ENCODE data around the gene TAL2.
"Not testable (repeated sequence)": the region's sequence is repeated elsewhere in the genome, so short reads cannot be mapped to it uniquely, and the experiment has no call there.

The TAL2 gene

DNA sequence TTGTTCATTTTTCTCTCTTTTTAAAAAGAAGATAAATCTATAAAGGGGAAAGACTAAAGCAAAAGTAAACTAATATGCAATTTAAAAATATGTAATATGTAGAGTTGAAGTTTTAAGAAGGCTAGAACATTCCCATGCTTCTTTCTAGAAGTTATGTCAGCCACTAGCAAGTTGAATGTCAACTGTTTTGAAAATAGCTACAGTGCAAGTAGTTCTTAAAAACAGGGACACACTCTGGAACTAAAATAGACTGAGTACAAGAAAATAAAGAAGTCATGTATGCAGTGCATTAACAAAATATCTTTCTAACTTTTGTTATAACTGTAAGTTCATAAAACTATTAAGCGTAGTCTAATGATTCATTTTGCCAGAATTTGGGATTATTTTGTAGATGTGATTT lies 40.0 kb downstream of the TAL2 start:
- Histone ChIP-seq H3K36me3 (replicated peaks) (no peaks in the 10 kb centered on the region), H3K27me3 (ENCODE audit: low read depth) (no peaks in the 10 kb centered on the region), H3K4me3 (no peak overlapping the region), H3K9me3 (no peaks in the 10 kb centered on the region), H3K4me1 (peaks cover 26% of the 10 kb centered on the region)
- in situ Hi-C loops (cut with MboI; ENCODE audit: low sequenced_read_pairs) = no loop called here
- no peak for DNase-seq (ENCODE audit: low spot score in 2 of 2)

DNA sequence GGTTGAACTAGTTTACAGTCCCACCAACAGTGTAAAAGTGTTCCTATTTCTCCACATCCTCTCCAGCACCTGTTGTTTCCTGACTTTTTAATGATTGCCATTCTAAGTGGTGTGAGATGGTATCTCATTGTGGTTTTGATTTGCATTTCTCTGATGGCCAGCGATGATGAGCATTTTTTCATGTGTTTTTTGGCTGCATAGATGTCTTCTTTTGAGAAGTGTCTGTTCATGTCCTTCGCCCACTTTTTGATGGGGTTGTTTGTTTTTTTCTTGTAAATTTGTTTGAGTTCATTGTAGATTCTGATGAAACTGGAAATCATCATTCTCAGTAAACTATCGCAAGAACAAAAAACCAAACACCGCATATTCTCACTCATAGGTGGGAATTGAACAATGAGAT lies 41.4 kb downstream of the TAL2 start:
- H3K4me1 ChIP-seq = peaks cover 29% of the 10 kb centered on the region
- H3K4me3 ChIP-seq; H3K9me3 ChIP-seq; DNase-seq (ENCODE audit: low spot score in 2 of 2); H3K36me3 ChIP-seq (replicated peaks); H3K27me3 ChIP-seq (ENCODE audit: low read depth); in situ Hi-C loops (cut with MboI; ENCODE audit: low sequenced_read_pairs): not testable (repeated sequence)

DNA sequence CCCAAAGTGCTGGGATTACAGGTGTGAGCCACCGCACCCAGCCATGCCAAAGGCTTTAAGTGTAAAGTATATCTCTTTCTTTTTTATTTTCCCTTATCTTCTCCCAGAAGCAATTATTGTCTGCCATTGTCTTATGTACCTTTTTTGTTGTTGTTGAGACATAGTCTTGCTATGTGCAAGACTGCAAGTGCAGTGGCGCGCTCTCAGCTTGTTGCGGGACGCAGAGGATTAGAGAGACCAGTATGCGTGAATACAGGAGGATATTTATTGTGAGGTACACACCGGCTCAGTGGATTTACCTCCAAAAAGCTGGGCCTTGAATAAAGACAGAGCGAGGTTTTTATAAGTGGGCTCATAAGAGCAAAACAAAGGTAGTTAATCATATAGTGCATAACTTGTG lies 43.9 kb downstream of the TAL2 start:
- peaks cover 8% of the 10 kb centered on the region for H3K4me1 ChIP-seq
- no peaks in the 10 kb centered on the region for H3K9me3 ChIP-seq
- no peak for DNase-seq (ENCODE audit: low spot score in 2 of 2)
- in situ Hi-C loops (cut with MboI; ENCODE audit: low sequenced_read_pairs) = no loop called here
- H3K4me3 ChIP-seq = no peak overlapping the region
- H3K27me3 ChIP-seq (ENCODE audit: low read depth) = no peaks in the 10 kb centered on the region
- peaks cover 2% of the 10 kb centered on the region; the same call in 1 of the 2 replicates for H3K36me3 ChIP-seq (replicated peaks)

DNA sequence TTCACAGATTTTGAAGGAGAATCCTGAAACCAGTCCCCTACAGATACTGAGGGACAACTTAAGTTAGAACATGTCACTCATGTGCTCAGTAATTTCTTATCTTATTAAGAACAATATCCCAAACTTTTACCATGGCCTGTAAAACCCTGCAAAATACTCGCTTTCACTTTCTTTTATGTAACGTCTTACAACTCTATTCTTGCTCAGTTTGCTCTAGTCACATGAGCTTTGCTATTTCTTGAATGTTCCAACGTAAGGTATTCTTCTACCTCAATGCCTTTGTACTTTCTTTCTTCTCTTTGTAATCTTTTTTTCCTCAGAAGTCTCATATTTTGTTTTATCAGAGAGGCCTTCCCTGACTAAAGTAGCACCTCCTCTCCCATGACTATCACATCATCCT lies 46.1 kb downstream of the TAL2 start:
- peaks cover 2% of the 10 kb centered on the region; the same call in 1 of the 2 replicates for H3K36me3 ChIP-seq (replicated peaks)
- no peaks in the 10 kb centered on the region for H3K27me3 ChIP-seq (ENCODE audit: low read depth)
- in situ Hi-C loops (cut with MboI; ENCODE audit: low sequenced_read_pairs) = no loop called here
- DNase-seq (ENCODE audit: low spot score in 2 of 2) = no peak
- H3K4me1 ChIP-seq = peaks cover 5% of the 10 kb centered on the region; the same call in 1 of the 2 replicates
- no peaks in the 10 kb centered on the region for H3K9me3 ChIP-seq
- H3K4me3 ChIP-seq = no peak overlapping the region

- Histone ChIP-seq H3K36me3 (replicated peaks) (peaks cover 5% of the 10 kb centered on the region; the same call in 1 of the 2 replicates), H3K9me3 (no peaks in the 10 kb centered on the region)
- in situ Hi-C loops (cut with MboI; ENCODE audit: low sequenced_read_pairs) = no loop called here
Observed at GRCh38 chr9:105710638-105711037, 48.4 kb downstream of the TAL2 start.

DNA sequence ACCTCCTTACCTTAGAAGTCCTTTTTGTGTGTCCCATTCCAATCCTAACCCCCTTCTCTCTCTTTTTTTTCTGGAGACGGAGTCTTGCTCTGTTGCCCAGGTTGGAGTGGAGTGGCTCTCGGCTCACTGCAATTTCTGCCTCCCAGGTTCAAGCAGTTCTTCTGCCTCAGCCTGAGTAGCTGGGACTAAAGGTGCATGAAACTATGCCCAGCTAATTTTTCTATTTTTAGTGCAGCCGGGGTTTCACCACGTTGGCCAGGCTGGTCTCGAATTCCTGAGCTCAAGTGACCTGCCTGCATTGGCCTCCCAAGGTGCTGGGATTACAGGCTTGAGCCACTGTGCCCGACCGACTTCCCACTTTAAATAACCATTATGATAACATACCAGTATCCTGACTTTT lies 49.6 kb downstream of the TAL2 start:
- Histone ChIP-seq H3K9me3 (no peaks in the 10 kb centered on the region), H3K36me3 (replicated peaks) (peaks cover 5% of the 10 kb centered on the region; the same call in 1 of the 2 replicates), H3K27me3 (ENCODE audit: low read depth) (no peaks in the 10 kb centered on the region), H3K4me1 (peaks cover 5% of the 10 kb centered on the region; the same call in 1 of the 2 replicates), H3K4me3 (no peak overlapping the region)
- in situ Hi-C loops (cut with MboI; ENCODE audit: low sequenced_read_pairs) = no loop called here
- DNase-seq (ENCODE audit: low spot score in 2 of 2) = no peak

More at GRCh38 chr9:105710638-105711037, 48.4 kb downstream of the TAL2 start:
- H3K4me3 ChIP-seq = no peak overlapping the region
- peaks cover 5% of the 10 kb centered on the region; the same call in 1 of the 2 replicates for H3K4me1 ChIP-seq
- H3K27me3 ChIP-seq (ENCODE audit: low read depth) = no peaks in the 10 kb centered on the region
- no peak for DNase-seq (ENCODE audit: low spot score in 2 of 2)

DNA sequence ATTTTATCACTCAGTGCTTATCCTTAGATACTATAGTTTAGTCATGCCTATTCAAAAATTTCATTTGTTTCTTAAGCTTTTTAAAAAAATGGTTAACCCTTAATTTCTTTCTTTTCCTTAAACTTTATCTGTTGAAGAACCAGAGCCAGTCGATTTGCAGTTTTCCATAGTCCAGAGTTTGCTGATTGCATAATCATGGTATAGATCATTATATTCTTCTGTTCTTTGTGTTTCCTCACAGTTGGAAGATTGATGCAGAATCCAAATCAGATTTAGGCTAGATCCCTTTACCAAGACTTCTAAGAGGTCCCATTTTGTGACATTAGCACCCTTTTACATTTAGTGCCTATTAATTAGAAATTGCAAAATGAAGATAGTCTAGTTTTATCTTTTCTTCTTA lies 50.0 kb downstream of the TAL2 start:
- peaks cover 5% of the 10 kb centered on the region; the same call in 1 of the 2 replicates for H3K4me1 ChIP-seq
- H3K27me3 ChIP-seq (ENCODE audit: low read depth) = no peaks in the 10 kb centered on the region
- in situ Hi-C loops (cut with MboI; ENCODE audit: low sequenced_read_pairs) = no loop called here
- DNase-seq (ENCODE audit: low spot score in 2 of 2) = no peak
- no peaks in the 10 kb centered on the region for H3K9me3 ChIP-seq
- no peak overlapping the region for H3K4me3 ChIP-seq
- H3K36me3 ChIP-seq (replicated peaks) = peaks cover 5% of the 10 kb centered on the region; the same call in 1 of the 2 replicates

Data from HAP-1 (cell line).